DMS153 treated with DMSO at 0.1 percent for 48 hours (cell line): ENCODE results near the gene SLC4A3.

Experiments
- DNase-seq: peaks from one replicate; lab custom pipeline; 2025; ENCODE audit not compliant: unreplicated experiment; lab: John Stamatoyannopoulos, UW

The SLC4A3 gene

DNA sequence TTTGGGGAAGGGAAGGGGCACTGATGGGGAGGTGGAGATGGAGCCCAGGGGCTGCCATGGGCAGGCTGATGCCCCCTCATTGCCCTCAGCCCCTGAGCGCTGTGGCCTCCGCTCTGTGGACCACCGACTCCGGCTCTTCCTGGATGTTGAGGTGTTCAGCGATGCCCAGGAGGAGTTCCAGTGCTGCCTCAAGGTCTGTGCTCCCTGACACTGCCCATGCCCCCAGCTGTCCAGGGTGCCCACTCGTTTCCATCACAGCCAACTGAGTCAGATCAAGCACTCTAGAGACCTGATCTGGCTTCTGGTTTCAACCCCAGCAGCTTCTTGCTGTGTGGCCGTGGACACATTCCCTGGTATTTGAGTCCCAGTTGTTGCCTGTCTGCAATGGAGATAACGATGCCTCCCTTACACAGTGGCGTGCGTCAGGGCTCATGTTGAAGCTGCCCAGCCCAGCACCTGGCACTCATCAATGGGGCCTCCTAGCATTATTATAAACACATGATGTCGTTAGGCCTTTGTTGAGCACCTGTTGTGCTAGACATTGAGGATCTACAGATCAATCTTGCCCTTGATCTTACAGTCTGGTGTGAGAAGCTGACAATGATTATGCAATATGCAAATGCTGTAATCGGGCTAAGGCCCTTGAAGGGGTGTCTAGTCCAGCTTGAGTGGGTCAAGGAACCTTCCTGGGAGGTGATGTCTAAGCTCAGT is 15.4 kb upstream of the SLC4A3 start:
- no peak for DNase-seq

DNA sequence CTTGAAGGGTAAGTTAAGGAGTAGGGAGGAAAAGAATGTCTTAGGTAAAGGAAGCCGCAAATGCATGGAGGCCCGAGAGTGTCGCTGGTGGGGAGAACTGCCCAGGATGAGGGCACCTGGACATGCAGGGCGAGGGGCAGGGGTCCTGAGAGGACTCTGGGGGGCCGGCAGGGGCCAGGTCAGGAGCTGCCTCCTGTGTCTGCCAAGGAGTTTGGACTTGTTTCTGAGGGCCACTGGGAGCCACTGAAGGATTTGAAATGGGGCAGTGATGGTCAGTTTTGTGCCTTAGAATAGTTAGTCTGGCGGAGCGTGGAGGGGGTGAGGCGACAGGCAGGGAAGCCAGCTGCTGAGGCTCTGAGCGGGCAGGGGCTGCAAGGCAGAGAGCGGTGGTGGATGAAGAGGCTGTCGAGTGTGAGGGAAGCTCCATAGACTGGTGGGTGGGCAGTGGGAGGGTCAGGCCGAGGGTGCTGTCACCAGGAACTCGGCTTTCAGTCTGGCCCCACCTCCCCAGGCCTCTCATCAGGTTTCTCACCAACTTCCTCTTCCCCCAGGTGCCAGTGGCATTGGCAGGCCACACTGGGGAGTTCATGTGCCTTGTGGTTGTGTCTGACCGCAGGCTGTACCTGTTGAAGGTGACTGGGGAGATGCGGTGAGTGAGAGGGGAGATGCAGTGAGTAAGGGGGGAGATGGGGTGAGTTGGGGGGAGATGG is 14.7 kb upstream of the SLC4A3 start:
- DNase-seq, result no peak

DNA sequence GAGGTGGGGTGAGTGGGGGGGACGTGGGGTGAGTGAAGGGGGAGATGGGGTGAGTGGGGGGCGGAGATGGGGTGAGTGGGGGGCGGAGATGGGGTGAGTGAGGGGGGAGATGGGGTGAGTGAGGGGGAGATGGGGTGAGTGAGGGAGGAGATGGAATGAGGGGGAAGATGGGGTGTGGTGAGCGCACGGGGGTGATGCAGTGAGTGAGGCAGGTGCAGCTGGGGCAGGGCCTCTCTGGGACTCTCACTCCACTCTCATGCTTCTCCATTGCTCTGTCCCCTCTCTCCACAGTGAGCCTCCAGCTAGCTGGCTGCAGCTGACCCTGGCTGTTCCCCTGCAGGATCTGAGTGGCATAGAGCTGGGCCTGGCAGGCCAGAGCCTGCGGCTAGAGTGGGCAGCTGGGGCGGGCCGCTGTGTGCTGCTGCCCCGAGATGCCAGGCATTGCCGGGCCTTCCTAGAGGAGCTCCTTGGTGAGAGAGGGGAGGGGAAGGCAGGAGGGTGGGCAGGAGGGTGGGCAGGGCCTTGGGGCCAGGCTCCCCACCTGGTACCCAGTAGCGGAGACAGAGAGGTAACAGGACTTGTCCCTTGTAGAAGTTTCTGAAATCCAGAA is 13.9 kb upstream of the SLC4A3 start:
- no peak for DNase-seq

DNA sequence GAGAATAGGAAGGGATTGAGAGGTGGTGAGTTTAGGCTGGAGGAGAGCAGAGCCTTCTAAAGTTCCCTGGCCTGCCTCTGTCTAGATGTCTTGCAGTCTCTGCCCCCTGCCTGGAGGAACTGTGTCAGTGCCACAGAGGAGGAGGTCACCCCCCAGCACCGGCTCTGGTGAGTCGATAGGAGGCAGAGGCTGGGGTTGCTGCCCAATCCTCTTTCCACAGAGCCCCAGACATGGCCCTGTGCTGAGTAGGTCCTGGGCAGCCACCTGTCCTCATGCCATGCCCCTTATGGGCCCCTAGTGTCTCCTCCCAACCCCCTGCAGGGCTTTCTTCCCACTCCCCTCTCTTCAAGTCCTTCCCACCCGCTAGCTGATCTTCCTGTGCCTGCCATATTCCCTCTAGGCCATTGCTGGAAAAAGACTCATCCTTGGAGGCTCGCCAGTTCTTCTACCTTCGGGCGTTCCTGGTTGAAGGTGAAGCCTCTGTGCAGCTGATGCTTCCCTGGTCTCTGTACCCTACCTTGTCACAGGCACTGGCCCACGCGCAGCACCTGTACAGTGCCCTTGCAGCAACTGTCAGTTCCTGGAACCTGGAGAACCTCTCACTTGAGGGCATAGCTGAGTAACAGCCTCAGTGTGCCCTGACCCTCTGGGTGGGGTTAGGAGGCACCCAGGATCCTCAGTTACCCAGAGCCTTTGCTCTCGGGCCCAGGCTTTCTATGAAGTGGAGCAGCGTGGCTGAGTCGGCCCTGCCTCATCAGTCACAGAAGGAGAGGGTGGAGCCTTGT is 13.2 kb upstream of the SLC4A3 start:
- DNase-seq, result no peak

DNA sequence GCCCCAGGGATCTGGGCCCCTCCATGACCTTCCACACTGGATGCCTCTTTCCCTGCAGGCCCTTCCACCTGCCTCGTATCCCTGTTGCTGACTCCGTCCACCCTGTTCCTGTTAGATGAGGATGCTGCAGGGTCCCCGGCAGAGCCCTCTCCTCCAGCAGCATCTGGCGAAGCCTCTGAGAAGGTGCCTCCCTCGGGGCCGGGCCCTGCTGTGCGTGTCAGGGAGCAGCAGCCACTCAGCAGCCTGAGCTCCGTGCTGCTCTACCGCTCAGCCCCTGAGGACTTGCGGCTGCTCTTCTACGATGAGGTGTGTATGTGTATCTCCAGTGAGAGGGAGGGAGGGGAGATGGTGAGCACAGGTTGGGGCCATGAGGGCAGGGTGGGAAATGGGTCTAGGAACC is 12.4 kb upstream of the SLC4A3 start:
- DNase-seq, result no peak

DNA sequence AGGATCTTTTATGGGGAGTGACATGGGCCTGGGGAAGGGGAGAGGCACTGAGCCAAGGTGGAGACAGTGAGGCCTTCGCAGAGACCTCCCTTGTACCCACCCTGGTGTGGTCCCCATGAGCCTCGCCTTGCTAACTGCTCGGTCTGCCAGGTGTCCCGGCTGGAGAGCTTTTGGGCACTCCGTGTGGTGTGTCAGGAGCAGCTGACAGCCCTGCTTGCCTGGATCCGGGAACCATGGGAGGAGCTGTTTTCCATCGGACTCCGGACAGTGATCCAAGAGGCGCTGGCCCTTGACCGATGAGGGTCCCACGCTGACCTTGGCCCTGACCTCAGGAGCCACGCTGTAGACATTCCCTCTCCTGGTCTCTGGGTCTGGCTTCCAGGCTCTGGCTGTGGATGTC is 11.5 kb upstream of the SLC4A3 start:
- DNase-seq, result no peak

DNA sequence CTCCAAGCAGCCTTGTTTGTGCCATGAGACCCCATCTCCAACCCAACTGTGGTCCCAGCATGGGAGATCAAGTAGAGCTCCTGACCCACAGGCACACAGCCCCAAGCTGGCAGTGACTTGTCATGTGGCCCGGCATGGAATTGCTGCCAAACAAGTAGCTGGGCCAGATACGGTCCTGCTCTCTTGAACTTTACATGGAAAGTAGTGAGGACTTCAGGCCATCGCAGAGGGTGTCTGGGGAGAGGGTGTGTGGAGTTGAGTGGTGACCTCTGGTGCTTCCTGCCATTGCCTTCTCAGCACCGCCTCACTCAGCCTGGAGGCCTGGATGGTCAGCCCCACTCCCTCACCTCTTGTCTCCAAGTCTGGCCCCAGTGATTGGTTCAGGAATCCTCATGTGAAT is 10.9 kb upstream of the SLC4A3 start:
- no peak for DNase-seq

DNA sequence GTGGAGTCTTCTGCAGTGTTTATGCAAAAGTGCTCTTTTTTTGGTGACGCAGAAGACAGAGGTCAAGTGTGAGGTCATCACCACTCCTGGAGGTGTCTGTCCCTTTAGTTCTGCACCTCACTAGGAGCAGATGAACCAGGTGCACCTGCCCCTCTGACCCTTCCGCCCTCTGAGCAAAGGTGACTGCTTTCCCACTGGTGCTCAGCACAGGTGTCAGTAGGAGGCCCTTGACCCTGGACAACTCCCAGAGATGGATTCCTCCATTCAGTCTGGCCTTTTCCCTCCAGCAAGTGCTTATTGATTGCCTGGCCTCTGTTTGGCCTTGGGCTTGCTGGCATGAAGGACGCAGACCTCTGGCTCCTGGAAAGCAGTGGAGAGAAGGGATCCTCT is 8.7 kb upstream of the SLC4A3 start:
- DNase-seq, result no peak

DNA sequence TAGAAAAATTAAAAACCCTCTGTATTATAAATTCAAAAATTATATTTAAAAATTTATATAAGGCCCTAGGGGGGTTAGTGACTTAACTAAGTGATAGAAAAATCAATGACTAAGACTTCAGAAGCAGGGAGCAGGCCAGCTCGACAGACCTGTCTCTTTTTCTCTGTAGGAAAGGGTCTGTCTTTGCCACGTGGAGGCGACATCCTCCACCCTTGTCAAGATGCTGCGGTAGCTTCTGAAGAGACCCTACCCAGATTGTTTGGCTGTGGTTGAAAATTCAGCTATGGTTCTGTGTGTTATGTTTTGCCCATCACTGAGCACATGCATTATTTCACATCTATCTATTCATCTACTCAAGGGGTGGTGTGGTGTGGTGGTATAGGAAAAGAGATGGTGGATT is 8.2 kb upstream of the SLC4A3 start:
- DNase-seq, result no peak

DNA sequence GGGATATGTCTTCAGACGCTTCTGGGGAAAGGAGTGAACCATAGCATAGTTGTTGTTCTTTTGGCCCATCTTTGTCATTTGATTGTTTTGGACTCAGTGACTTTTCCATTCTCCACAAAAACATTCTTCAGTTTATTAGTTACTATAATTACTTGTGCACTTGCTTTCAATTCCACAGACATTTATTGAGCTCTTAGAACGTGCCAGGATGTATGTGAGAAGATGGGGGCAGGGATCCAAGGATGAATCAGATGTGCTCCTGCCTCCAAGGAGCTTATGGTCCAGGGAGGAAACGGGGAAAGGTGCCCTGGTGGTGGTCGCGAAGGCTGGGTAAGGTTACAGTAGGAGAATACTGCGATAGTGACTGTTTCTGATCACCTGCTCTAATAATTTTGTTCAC is 6.9 kb upstream of the SLC4A3 start:
- DNase-seq, result no peak

DNA sequence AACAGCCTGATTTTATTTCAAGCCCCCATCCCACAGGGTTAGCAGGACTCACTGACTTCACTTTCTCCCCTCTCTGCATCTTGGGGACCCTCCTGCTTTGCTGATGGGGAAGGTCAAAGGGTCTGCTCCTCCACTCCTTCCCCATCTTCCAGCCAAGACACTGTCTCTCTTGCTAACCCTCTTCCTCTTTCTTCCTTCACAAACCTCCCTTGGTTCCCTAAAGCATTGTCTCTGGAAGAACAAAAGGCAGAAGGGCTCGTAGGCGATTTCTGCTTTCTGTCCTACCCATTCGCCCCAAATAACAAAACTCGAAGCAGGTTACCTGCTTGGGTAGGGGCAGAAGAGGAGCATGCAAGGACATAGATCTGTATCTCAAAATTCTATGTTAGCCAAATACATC is 5.5 kb upstream of the SLC4A3 start:
- no peak for DNase-seq

DNA sequence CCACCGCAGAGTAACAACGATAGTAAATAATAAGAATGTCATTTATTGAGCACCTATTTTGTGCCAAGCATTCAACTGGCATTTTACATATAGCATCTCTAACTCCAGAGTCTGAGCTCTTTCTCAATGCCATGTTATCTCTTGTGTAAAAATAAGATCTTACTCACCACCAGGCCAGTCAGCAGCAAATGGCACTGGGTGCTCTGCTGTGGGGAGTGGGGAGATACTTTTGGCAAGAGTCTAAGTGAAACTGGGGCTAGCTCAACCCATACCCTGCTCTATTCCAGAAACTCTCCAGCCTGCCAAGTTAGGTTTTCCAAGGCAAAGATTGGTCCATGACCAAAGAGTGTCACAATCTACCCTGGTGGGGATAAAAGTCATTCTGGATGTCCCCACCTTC is 5.0 kb upstream of the SLC4A3 start:
- no peak for DNase-seq

DNA sequence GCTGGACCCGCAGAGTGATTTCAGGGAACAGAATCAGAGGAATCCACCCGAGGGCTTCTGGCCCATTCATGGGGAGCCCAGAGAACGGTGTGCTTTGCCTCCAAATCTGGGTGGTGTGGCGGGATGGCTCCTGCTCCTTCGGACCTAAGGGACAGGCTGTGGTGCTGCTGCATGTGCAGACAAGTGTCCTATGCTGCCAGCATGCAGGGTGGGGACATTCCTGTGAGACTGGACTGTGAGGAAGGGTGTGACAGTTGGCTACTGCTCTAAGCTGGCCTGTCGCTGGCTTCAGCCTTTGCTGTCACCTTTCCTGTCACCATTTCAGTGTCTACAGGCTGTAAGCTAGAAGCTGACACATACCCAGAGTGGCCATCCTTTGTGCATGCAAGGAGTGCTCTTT is 2.9 kb upstream of the SLC4A3 start:
- no peak for DNase-seq

DNA sequence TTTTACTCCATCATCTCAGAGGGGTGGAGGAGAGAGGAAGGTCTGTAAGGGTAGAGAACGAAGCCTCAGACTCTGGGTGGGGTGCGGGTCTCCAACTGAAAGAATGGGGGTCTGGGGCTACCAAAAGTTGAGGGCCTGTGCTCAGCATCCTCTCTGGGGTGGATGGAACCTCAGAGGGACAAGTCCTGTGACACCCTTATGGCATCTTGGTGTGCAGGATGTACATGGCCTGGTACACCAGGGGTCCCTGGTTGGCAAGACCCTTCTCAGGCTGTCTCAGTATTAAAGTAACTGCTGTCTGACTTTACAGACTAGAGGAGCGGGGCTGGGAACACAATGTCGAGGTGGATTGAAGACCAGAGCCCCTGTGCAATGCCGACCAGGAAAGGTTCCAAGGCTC is 2.3 kb upstream of the SLC4A3 start:
- DNase-seq, result no peak

DNA sequence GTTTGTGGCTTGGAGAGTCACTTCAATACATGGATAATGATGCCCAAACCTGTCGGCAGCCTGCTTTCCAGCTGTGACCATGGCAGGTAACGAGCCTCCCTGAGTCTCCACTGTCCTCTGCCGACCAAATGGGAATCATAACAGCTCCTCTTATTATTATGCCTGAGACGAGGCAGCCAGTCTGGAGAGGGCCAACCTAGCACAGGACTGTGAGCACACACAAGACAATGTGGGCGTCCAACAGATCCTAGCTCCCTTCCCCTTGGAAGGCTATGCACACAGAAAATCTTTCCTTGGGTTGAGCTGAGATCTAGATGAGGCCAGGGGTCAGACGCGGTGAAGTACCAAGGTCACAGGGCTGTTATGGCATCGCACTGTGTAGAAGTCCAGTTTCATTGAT is 890 bp upstream of the SLC4A3 start:
- no peak for DNase-seq

DNA sequence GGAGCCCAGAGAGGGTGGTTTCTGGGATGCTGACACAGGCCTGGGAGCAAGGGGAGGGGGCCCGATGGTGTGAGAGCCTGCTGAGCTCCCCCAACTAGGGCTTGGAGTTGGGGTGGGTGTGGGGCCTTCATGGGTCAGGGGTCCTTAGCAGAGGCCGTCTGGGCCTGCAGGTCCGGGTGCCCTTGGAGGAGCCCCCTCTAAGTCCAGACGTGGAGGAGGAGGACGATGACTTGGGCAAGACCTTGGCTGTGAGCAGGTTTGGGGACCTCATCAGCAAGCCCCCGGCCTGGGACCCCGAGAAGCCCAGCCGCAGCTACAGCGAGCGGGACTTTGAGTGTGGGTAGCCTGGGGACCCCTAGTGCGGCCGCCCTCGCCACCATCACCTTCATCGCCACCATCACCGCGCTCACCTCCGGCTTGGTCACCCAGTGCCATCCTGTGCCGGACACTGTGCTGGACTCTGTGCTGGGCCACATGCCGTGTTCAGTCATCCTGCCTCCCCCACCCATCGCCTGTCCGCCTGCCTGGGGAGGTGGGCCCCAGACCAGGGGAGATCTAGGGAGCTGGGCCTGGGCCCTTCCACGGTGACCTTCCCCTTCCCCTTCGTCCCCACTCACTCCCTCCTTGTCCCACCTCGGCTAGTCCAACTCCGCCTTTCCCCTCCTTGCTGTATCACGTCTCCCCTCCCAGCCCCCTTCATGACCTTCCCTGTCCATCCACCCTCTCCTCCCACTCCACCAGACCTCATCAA is 980 bp downstream of the SLC4A3 start:
- DNase-seq, result no peak

DNA sequence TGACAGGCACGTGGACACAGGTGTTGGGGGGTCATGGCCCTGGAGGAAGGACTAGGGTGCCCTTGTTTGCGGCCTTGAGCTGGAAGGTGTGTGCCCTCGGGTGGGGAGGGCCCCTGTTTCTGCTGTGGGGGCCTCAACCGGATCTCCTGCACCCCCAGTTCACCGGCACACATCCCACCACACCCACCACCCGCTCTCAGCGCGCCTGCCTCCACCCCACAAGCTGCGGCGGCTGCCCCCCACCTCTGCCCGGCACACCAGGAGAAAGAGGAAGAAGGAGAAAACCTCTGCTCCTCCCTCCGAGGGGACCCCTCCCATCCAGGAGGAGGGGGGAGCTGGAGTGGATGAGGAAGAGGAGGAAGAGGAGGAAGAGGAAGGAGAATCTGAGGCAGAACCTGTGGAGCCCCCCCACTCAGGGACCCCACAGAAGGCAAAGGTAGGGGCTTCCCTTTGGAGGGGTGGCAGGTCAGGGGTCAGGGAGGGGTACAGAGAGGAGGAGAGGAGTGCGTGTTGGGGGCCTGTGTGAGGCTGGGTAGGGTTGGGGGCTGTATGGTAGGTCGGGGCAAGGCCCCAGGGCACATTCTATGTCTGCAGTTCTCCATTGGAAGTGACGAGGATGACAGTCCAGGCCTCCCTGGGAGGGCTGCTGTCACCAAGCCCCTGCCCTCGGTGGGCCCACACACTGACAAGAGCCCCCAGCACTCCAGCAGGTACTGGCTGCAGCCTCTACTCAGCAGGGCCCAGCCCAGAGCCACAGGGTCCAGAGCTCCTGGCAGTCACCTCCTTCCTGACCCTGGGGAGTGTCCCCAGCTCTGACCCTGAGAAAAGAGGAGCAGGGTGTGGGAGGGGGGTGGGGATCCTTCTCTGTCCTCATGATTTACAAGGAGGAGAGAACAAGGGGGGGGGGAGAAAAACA is 1.8 kb downstream of the SLC4A3 start:
- no peak for DNase-seq

DNA sequence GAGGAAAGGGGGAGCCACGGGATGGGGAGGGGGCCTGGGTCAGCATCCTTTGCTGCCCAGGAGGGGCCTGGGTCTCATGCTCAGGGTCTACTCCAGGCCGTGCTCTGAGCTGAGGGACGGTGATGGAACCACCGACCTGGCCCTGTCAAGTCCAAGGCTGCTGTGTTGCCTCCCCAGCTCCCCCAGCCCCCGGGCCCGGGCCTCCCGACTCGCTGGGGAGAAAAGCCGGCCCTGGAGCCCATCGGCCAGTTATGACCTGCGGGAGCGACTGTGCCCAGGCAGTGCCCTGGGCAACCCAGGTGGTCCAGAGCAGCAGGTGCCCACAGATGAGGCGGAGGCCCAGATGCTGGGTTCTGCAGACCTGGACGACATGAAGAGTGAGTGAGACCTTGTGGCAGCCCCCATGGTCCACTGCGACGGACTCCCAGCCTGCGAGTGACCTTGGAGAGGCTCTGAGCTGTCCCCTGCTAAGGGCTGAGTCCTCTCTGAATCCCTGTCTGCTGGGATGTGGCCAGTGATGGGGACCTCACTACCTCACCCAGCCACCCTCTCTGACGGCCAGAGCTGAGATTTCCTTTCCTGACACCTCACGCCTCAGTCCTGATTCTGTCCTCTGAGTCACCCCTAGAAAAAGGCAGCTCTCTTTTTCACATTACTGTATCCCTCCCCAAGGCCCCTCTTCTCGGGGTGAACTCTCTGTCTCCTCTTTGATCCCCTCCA is 2.7 kb downstream of the SLC4A3 start:
- DNase-seq, result no peak

DNA sequence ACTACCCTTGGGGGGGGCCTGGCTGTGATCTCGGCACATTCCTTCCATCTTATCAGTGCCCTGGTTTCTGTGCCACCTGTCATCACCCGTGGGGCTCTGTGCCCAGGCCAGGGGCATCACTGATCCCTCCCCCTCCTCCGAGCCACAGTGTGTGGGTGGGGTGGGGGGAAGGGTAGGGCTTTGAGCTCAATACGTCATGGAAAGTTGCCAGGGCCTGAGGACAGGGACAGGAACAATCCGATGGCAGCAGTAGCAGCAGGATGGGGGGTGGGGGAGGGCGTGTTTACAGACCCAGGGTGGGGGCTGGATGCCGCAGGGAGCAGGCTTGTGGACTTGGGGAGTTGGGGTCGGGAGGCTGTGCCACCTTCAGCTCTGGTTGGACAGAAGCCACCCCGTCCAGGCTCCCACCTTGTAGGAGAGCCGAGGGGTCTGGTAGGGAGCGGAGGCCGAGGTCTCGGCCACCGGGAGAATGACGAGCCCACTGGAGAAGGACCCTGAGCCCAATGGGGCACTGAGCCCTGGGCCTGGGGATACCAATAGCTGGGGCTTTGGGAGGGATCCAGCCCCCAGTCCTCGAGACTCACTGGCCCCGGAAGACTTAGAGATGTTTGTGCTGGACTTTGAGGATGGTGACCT is 3.5 kb downstream of the SLC4A3 start:
- no peak for DNase-seq
